Glomerular endothelial cell (primary cell): ENCODE results near the gene PRDM1. TPM values are rescaled to one million over a fixed set of nuclear protein-coding genes. Genes with fewer than 3 reads are reported as not detected.
"Not testable (repeated sequence)": the region's sequence is repeated elsewhere in the genome, so short reads cannot be mapped to it uniquely, and the experiment has no call there.

Experiments
- DNase-seq: peaks from one replicate; pipeline ENCODE4 v3.0.0-alpha.2; 2011; ENCODE audit warnings: low read depth, low spot score; ENCODE audit errors: extremely low read depth
- total RNA-seq: library from RNA; depleted of rRNA; stranded (reverse); fragments of >200 nt; gene quantifications from 2 replicates; pipeline ENCODE4 v1.2.3, GENCODE V29; 2015

PRDM1 gene
- total RNA-seq, 1 donor from 2014 or later: 11.7 TPM

DNA sequence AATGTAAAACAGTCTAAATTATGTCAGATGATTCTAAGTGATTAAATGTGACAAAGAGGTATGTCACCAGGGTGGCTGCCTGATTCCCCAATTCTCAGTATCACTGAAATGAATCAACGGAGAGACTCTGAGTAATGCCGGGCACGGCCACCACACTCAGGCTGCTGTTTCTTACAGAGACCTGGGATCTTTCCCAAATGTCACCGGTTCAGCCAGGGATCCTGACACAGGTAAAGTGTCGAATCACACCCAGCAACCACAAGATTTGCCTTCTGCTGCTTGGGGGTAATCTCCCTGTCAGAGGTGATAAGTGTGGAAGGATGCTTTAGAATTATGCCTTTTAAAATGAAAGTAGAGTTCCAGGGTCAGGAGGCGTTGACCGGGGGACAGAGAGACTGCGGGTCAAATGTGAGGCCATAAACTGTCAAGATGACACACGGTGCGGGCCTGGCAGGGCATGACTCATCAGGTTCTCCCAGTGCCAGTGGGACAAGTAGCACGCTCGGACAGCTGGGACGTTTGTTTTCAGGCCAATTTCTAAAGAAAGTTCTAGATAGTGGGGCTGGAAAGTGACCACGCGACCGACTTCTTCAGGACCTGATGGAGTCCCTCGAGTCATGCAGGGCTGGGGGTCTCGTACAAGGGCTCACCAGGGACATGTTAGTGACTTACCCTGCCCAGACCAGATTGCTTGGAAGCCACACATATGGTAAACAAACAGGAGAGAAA, 48.9 kb downstream of the PRDM1 start:
- no peak for DNase-seq

DNA sequence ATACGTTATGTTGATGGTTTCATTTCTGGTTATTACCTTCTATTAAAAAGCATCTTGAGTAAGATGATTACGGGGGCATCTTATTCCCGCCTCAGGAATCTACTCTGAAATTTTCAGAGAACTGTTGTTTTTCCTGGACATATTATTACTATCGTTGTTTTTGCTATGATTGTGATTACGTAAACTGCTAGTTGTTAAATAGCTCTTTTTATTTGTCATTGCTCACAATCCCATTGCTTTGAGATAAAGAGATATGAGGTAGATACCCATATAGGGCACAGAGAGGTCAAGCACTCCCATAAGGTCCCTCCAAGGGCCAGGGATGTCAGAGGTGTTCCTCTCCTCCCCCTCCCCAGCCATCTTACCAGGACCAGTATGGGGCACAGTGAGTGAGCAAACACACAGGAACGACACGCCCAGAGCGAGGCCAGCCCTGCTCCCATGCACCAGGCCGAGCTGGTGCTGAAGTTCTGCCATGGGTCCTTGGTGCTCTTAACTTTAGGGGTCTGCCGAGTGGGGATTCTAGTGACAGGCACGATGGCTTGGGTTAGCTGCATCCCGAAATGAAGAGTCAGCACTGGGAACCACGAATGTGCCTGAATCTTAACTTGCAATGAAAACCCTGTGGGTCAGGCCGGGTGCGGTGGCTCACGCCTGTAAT, 49.9 kb downstream of the PRDM1 start:
- DNase-seq: no peak

DNA sequence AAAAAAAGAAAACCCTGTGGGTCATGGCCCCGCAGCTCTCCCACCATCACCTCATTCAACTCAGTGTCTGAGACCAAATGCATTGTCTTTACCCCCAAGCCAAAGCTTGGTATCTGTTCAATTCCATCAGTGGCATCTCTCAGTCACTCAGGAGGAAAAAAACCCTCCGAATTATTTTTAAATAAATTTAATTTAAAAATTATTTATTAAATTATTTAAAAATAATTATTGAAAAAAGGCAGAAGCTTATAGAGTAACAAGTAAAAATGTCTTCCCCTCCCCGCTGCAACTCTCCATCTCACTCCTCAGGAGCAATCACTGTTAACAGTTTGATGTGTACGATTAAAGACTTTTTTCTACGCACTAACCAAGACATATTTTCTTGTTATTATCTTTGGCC, 50.7 kb downstream of the PRDM1 start:
- DNase-seq: no peak

- DNase-seq: no peak
Measured at GRCh38 chr6:106138151-106138550, 52.0 kb downstream of the PRDM1 start.

- no peak for DNase-seq
Measured at GRCh38 chr6:106141441-106142237, 55.5 kb downstream of the PRDM1 start.

DNA sequence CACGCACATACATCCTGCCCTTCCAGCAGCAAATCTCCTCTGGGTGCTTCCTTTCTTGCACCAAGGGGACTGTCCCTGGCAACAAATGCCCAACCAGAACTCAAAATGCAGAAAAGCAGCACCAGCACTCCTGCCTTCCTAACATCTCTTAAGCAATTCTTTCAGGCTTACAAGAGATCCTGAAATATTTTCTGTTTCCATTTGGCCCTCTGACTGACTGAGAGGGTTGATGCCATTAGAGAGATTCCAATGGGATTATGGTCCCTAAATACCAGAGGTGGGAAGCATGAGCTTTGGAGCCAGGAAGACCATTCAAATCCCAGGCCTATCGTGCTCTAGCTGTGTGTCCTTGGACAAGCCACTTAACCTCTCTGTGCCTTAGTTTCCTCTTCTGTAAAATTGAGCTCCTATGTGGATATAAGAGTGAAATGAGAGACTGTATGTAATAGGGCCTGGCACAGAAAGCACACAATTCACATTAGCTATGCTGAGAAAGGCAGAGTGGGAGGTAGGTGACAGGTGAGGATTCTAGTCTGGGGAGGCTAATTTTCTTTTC, 56.8 kb downstream of the PRDM1 start:
- no peak for DNase-seq

- no peak for DNase-seq
Measured at GRCh38 chr6:106143665-106144064, 57.5 kb downstream of the PRDM1 start.

DNA sequence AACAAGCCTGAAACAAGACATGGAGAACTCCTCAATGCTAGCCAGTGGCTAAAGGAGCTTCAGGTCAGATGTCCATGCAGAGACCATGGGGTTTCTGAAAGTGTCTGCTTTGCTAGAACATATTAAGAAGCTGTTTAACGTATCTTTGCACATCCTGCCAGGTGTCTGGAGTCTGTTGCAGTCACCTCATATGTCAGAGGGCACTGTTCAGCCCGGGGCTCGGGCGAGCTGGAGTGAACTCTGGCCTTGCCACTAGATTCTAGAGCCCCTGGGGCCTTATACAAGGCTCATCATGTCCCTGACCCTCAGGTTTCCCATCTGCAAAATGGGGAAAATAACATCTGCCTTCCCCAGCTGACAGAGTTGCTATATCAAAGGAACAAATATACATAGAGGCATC, 59.0 kb downstream of the PRDM1 start:
- DNase-seq: no peak

DNA sequence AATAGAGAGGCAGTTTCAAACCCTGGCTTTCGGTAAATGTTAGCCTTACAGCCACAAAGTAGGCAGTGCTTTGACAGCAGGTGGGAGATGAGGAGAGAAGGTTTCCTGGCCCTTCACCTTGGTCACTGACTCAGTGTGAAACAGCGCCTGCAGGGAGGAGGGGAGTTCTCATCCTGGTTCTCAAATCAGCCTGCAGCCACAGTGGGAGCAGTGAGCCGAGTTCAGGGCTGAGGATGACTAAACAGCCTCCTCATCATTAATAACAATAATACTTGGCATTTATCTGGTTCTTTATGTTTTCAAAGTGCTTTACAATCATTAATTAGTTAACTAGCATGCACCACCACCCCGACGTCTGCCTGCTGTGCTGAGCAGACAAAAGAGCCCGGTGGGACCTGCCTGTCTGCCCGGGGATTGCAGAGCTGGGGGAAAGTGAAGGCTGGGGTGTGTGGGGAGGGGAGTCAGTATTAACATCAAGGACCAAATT, 59.6 kb downstream of the PRDM1 start:
- no peak for DNase-seq

DNA sequence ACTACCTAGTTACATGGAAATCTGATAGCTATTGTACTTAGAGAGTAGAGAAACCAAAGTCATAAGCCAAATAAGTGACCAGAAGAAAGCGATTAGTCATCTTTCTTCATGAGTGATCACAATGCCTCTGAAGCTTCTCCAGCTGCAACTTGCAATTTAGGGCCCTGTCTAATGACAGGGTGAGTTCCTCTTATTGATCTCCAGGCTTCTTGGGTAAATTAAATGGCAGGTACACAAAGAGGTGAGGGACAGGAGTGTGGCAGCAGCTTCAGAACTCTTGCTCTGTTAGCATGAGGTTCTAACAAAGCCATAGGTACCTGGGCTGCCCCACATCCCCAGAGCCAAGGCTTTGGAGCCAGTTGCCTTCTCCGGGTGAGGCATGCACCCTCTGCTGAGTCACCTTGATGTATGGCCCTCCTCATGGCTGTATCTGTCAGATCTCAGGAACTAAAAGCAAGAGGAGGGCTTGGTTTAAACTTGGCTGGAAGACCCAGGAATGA, 60.8 kb downstream of the PRDM1 start:
- no peak for DNase-seq

DNA sequence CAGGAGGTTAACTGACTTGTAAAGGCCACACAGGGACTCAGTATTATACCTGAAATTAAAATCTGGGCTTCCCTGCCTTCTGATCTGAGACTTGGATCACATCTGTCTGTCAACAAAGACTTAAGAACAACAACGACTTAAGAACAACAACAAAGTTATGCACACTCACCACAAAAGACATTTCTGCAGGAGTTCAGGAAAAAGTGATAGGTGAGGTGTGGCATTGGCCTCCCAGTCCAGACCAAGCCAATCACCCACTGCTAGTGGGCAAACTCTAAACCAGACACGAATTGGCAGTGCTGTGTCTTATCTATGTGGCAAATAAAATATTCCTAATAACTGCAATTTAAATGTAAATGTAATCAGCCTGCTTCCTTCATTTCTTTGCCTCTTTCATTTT, 61.3 kb downstream of the PRDM1 start:
- DNase-seq: no peak

DNA sequence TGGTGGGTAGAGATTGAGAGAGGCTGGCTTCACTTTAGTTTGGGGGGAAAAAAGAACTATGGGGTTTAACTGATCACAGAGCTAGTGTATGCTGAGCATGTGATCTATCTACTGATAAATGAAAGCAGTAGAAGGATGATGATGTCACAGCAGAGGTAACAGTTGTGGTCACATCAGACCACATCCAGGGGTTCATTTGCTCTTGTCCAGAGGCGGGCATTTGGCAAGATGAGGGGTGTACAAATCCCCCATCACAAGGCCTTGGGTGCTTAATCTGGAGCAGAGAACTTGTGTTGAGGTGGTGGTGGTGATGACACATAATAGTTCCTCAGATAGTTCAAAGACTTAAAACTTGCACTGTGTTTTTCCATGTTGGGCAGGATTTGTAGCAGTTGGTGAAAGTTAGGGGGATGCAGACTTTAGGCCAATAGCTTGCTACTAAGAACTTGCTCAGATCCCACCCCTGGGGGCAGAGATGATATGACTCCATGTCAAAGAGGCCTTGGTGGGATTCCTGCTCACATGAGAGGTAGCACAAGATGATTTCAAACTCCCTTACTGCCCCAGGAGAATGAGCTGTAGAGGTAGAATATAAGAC, 63.4 kb downstream of the PRDM1 start:
- no peak for DNase-seq

DNA sequence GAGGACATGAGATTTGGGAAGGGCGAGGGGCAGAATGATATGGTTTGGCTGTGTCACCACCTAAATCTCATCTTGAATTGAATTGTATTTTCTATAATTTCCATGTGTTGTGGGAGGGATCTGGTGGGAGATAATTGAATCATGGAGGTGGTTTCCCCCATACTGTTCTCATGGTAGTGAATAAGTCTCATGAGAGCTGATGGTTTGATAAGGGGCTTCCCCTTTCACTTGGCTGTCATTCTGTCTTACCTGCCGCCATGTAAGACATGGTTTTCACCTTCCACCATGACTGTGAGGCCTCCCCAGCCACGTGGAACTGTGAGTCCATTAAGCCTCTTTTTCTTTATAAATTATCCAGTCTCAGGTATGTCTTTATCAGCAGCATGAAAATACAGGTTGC, 66.3 kb downstream of the PRDM1 start:
- DNase-seq: not testable (repeated sequence)

DNA sequence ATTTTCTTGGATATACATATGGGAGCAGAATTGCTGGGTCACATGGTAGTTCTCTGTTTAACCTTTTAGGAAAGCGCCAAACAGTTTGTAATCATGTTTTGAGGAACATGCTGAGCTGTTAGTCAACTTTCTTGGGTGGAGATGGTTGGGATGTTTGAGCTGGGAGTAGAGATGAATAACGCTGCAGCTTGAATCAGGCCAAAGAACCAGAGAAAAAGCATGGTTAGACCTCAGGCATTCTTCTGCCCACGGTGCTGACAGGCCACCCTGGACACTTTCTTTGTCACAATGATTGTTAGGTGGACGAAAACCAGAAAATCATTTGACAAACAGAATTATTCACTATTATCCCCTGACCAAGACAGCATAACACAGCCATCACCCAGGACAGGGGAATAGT, 66.8 kb downstream of the PRDM1 start:
- no peak for DNase-seq

- DNase-seq: no peak
Measured at GRCh38 chr6:106154326-106154725, 68.2 kb downstream of the PRDM1 start.

DNA sequence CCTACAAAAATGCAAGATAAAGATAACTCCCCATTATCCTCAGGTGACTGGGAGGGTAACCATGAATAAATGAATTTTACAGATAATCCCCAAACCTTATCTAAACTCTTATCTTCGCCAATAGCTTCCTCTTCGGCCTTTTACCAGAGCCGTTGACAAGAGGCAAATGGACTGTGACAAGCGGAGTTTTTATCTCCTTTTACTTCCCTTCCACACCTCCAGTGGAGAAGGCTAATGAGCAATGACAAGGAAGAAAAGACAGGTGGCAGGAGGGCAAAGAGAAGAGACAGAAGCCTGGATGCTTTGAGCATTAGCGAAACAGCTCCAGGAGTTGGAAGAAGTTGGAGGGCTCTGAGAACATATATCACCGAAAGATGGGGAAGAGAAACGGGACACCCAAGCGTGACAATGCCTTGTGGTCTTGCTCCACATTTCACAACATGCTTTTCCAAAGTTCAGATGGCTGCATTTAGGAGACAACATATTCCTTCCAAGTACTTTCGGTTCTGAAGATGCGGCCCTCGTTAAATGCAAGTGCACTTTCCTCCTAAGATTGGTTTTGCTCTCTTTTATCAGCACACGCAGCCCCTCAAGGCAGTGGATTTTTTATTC, 69.2 kb downstream of the PRDM1 start:
- no peak for DNase-seq

DNA sequence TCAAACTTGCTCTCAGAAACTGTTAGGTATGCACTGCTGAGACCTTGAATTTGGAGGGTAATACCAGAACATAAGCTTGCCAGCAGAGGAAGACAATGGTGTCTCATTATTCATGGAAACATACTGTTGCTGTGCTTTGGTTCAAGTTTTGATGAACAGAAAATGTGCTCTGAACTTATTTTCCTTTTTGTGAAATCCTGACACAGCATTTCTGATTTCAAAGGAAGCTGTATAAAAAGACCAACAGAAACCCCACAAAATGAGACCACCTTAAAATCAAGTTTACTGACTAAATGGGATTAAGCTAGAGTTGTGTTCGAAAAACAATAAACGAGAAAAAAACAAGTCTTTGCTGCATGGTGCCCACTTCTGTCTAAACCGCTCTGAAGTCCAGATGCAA, 70.3 kb downstream of the PRDM1 start:
- no peak for DNase-seq

DNA sequence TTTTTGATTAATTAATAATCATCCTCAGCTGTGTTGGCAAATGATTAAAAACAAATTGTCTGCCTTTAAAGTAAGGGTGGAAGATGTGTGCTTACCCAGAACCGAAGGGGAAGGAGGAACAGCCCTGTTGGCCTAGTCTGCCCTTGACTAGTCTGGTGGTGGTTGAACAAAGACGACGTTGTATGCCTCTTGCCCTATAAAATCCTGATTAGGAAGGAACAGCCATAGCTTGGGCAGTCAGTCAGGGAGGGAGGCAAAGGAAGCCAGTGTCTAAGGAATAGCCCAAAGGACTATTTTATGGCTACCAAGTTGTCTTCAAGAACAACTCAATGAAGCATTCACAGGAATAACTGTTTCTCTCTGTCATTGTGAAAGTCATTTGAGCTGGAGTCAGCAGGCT, 70.7 kb downstream of the PRDM1 start:
- no peak for DNase-seq

- DNase-seq: no peak
Measured at GRCh38 chr6:106158816-106159215, 72.7 kb downstream of the PRDM1 start.
